ENCODE measurements around the gene UBTD1.

GRCh38 chr10:97481071-97481470, 17.7 kb upstream of the UBTD1 start:
- no peak for TF ChIP-seq CTCF (IDR thresholded peaks at IDR 0.05)
- TF ChIP-seq POLR2AphosphoS5 (IDR thresholded peaks at IDR 0.05) = no peak
- no peak for TF ChIP-seq POLR2A (IDR thresholded peaks at IDR 0.05)
